Ishikawa (cell line): ENCODE results near the gene OGFOD2.

Source experiments
- CEBPB ChIP-seq: IDR thresholded peaks from 2 replicates; pipeline ENCODE4 v1.6.1; 2012
- CREB1 ChIP-seq: IDR thresholded peaks from 2 replicates; pipeline ENCODE4 v1.6.1; 2012; ENCODE audit warnings: low read depth
- EGR1 ChIP-seq: IDR thresholded peaks from 2 replicates; pipeline ENCODE4 v1.6.1; 2012
- EP300 ChIP-seq: IDR thresholded peaks from 2 replicates; pipeline ENCODE4 v1.6.1; 2012; ENCODE audit warnings: borderline replicate concordance
- FOXM1 ChIP-seq: IDR thresholded peaks from 2 replicates; pipeline ENCODE4 v1.6.1; 2012; ENCODE audit warnings: low read depth, borderline replicate concordance
- NFIC ChIP-seq: IDR thresholded peaks from 2 replicates; pipeline ENCODE4 v1.6.1; 2012
- RAD21 ChIP-seq: IDR thresholded peaks from 2 replicates; pipeline ENCODE4 v1.6.1; 2012; ENCODE audit warnings: low read depth
- TAF1 ChIP-seq: IDR thresholded peaks from 2 replicates; pipeline ENCODE4 v1.6.1; 2012; ENCODE audit warnings: low read depth, mild to moderate bottlenecking
- TCF12 ChIP-seq: IDR thresholded peaks from 2 replicates; pipeline ENCODE4 v1.6.1; 2012; ENCODE audit warnings: low read depth
- TEAD4 ChIP-seq: IDR thresholded peaks from 2 replicates; pipeline ENCODE4 v1.6.1; 2012
- USF1 ChIP-seq: IDR thresholded peaks from 2 replicates; pipeline ENCODE4 v1.6.1; 2012
- YY1 ChIP-seq: IDR thresholded peaks from 2 replicates; pipeline ENCODE4 v1.6.1; 2012; ENCODE audit warnings: low read depth
- ZBTB7A ChIP-seq: IDR thresholded peaks from 2 replicates; pipeline ENCODE4 v1.6.1; 2012; ENCODE audit warnings: low read depth
- TF ChIP-seq, protein P1 (sequence below): IDR thresholded peaks from 2 replicates; pipeline ENCODE4 v1.6.1; 2012; ENCODE audit warnings: low read depth, mild to moderate bottlenecking
- TF ChIP-seq, protein P2 (sequence below): IDR thresholded peaks from 2 replicates; pipeline ENCODE4 v1.6.1; 2012

Gene OGFOD2

DNA sequence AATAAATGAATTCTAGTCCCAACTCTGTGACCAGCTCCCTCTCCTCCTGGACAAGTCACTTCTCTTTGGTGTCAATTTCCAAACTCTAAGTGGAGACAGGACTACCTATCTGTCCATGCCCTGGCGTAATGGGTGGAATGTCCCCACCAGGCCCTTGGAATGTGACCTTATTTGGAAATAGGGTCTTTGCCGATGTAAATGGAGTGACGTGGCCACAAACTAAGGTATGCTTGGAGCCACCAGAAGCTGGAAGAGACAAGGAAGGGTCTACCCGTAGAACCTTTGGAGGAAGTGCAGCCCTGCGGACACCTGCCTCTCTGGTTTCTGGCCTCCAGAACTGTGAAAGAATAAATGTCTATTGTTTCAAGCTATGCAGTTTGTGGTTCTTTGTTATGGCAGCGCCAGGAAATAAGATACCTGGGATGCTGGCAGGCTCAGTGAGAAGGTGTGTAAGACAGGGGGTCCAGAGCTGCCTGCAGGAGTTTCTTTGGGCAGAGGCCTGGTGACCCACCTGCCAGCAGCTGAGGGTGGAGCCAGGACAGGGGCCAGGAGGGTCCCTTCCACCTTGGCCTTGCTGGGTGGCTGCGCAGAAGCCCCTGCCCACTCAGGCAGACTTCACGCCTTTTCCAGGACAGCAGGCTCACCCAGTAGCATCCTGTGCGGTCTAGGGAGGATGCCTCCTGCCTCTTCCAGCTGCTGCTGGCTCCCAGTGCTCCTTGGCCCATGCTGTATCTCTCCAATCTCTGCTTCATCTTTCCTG, 51.2 kb downstream of the OGFOD2 start:
- TF ChIP-seq, protein P1, sequence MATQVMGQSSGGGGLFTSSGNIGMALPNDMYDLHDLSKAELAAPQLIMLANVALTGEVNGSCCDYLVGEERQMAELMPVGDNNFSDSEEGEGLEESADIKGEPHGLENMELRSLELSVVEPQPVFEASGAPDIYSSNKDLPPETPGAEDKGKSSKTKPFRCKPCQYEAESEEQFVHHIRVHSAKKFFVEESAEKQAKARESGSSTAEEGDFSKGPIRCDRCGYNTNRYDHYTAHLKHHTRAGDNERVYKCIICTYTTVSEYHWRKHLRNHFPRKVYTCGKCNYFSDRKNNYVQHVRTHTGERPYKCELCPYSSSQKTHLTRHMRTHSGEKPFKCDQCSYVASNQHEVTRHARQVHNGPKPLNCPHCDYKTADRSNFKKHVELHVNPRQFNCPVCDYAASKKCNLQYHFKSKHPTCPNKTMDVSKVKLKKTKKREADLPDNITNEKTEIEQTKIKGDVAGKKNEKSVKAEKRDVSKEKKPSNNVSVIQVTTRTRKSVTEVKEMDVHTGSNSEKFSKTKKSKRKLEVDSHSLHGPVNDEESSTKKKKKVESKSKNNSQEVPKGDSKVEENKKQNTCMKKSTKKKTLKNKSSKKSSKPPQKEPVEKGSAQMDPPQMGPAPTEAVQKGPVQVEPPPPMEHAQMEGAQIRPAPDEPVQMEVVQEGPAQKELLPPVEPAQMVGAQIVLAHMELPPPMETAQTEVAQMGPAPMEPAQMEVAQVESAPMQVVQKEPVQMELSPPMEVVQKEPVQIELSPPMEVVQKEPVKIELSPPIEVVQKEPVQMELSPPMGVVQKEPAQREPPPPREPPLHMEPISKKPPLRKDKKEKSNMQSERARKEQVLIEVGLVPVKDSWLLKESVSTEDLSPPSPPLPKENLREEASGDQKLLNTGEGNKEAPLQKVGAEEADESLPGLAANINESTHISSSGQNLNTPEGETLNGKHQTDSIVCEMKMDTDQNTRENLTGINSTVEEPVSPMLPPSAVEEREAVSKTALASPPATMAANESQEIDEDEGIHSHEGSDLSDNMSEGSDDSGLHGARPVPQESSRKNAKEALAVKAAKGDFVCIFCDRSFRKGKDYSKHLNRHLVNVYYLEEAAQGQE: no peak
- no peak for TF ChIP-seq ZBTB7A
- TF ChIP-seq NFIC: no peak
- no peak for TF ChIP-seq CEBPB

DNA sequence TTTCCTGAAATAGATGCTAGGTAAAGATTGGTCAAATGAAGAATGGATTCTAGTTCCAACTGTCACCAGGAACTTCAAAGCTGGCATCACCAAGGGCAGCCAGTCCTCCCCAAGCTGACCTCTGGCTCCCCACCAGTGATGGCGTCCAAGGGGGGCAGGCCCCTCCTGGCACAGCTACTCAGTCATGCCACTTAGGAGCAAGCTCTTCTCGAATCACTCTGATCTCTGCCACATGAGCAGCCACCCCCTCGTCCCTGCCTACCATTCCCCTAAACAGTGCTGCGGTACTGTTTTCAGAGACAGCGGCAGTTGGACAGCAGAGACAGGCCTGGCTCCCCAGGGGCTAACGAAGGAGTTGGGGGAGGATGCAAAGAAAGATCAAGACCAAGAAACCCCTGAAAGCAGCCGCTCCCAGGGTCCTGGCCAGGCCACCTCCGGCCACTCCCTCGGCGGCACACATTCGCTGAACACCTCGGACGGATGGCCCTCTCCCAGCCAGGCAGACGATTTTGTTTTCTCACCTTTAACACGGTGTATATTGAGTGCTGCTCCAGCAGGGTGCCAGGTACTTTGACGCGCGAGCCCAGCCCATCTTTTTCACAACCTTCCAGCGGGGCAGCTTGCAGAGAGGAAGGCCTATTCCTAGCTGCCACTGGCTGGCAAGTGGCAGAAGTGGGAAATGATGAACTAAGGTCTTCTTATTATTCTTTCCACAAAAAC, 52.8 kb downstream of the OGFOD2 start:
- no peak for TF ChIP-seq TEAD4
- no peak for TF ChIP-seq EGR1
- TF ChIP-seq NFIC: no peak
- no peak for TF ChIP-seq TCF12
- TF ChIP-seq CREB1: no peak
- no peak for TF ChIP-seq TAF1
- TF ChIP-seq CEBPB: no peak
- no peak for TF ChIP-seq FOXM1
- no peak for TF ChIP-seq USF1

DNA sequence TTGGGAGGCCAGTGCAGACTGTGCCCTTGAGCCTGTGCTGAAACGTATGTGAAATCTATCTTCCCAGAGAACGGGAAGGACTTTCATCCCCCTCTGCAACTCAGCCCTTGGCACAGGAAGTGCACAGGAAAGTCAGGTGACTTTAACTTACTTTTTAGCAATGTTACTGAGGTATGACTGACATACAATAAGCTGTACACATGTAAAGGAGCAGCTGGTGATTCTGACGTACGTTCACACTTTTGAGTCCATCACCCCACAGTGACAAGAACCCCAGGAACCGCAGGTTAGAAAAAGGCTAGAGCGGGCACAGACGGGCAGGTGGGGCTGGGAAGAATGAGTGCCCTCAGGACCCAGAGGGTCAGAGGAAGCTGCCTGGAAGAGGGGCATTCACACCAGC, 53.4 kb downstream of the OGFOD2 start:
- TF ChIP-seq USF1: no peak
- TF ChIP-seq TEAD4: no peak
- TF ChIP-seq CEBPB: no peak
- TF ChIP-seq, protein P1: no peak
- no peak for TF ChIP-seq TAF1
- no peak for TF ChIP-seq EGR1
- TF ChIP-seq RAD21: no peak
- TF ChIP-seq, protein P2, sequence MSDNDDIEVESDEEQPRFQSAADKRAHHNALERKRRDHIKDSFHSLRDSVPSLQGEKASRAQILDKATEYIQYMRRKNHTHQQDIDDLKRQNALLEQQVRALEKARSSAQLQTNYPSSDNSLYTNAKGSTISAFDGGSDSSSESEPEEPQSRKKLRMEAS: no peak
- no peak for TF ChIP-seq ZBTB7A
- TF ChIP-seq NFIC: no peak
- no peak for TF ChIP-seq FOXM1
- no peak for TF ChIP-seq EP300
- TF ChIP-seq YY1: no peak
- no peak for TF ChIP-seq CREB1
- TF ChIP-seq TCF12: no peak

DNA sequence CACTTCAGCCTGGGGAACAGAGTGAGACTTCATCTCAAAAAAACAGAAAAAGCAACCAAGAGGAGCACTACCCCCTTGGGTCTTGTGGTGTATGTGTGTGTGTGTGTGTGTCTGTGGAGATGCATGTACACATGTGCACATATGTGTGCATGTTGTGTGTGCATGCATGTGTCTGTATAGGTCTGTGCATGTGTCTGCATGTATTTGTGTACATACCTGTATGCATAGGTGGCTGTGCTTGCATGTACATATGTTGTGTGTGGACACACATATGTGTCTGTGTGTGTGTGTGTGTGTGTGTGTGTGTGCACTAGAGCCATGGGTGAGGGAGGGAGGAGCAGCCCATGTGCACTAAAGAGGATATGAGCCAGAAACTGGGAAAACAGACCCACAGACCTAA, 54.5 kb downstream of the OGFOD2 start:
- TF ChIP-seq CEBPB (no peak), CREB1 (no peak), FOXM1 (no peak), TEAD4 (no peak), NFIC (no peak), RAD21 (no peak), ZBTB7A (no peak), EGR1 (no peak), YY1 (no peak)
- TF ChIP-seq, protein P2: no peak
- TF ChIP-seq, protein P1: no peak
